ENCODE measurements around the gene LHX2. TPM values are rescaled to one million over a fixed set of nuclear protein-coding genes. Genes with fewer than 3 reads are reported as not detected.

The LHX2 gene
- total and polyA plus RNA-seq, 9 of the 15 experiments (the other 6 are each of a cell fraction or from before 2014, with no cell fraction given), result 0.07 TPM; not detected in 8

DNA sequence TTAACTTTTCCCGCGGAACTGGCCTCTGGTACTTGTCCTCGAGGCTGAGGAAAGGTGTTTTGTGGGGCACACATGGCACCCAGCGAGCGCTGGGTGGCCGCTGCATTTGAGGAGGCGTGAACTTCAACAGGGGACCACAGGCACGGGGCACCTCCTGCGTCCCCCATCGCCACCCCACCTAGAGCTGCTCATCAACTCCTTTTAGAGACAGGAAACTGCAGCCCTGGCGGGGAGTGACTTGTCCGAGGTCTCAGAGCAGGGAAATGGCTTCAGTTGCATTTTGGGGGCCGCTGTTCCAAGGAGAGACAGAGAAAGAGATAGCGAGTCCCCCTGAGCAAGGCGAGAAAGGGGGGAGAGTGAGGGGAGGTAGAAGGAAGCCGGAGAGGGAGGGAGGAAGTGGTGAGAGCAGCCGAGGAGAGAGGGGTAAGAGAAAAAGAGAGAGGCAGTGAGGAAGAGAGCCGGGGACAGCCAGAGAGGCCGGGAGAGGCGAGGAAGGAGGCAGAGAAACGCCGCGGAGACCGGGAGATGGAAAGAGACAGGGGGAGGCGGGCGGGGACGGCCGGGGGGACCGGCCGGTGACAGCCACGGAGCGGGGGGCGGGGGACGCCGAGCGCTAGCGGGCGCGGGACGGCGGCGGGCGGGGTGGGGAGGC is 12.5 kb upstream of the LHX2 start:
- H3K9ac ChIP-seq (ENCODE audit: insufficient read depth in 1 of 2, low read depth in 2 of 2, low read length in 2 of 2), result no peak overlapping the region
- ChIA-PET POLR2A (interaction anchor here (1.2 kb wide), 1 partner anchor 14 kb away, joined by 6 read pairs; no protein-coding TSS in a partner anchor), CTCF (ENCODE audit: low intra/inter-chr PET ratio) (no interaction called here)
- no peak overlapping the region for H3K4me2 ChIP-seq (ENCODE audit: insufficient read depth, low read length)
- no peak for FAIRE-seq
- WGBS (ENCODE audit: insufficient coverage, low coverage, missing lambda C conversion rate), result 5% methylated on average over 14 of the region's 43 CpGs
- H2AFZ ChIP-seq (ENCODE audit: low read depth, low read length), result no peak overlapping the region
- H3K36me3 ChIP-seq (ENCODE audit: control insufficient read depth, insufficient read depth, low read length), result no peaks in the 10 kb centered on the region
- H3K4me1 ChIP-seq (replicated peaks in 1 of 2; ENCODE audit: control insufficient read depth in 2 of 2, insufficient read depth in 2 of 2, low read length in 2 of 2), result peaks cover 0 to 11% of the 10 kb centered on the region in 2 experiments; a peak in 2 of 5 replicates
- TF ChIP-seq ZNF512 (tag; IDR thresholded peaks at IDR 0.05) (peak; percentile 23; the same call in 1 of the 2 replicates), ZNF239 (CRISPR knock-in tag; IDR thresholded peaks at IDR 0.05) (no peak)
- no peak overlapping the region for H3K27ac ChIP-seq (ENCODE audit: extremely low read depth, low read depth, low read length)
- no peaks in the 10 kb centered on the region for H3K9me1 ChIP-seq (ENCODE audit: control insufficient read depth, insufficient read depth, low read length)
- H4K20me1 ChIP-seq (replicated peaks; ENCODE audit: control insufficient read depth, insufficient read depth, low read length), result peaks cover 7% of the 10 kb centered on the region
- in situ Hi-C loops (cut with MboI) (no loop called here), intact Hi-C loops (cut with micrococcal nuclease) (no loop called here)
- H3K27me3 ChIP-seq (ENCODE audit: control insufficient read depth in 2 of 2, insufficient read depth in 2 of 2, low read length in 2 of 2), result peaks cover 55 to 60% of the 10 kb centered on the region in 2 experiments
- BruUV-seq (replicated peaks), result no TSS peak
- DNase-seq (ENCODE audit: extremely low read depth in 1 of 4, low spot score in 3 of 4), result no peak
- H3K9me3 ChIP-seq (replicated peaks; ENCODE audit: control insufficient read depth, insufficient read depth, low read depth, low read length), result no peaks in the 10 kb centered on the region
- no peak overlapping the region for H3K4me3 ChIP-seq
- ATAC-seq, result no peak
- no peaks in the 10 kb centered on the region for H3K79me2 ChIP-seq (ENCODE audit: control insufficient read depth, insufficient read depth, low read length)

- Histone ChIP-seq H3K4me2 (ENCODE audit: insufficient read depth, low read length) (no peak overlapping the region), H3K9me3 (replicated peaks; ENCODE audit: control insufficient read depth, insufficient read depth, low read depth, low read length) (no peaks in the 10 kb centered on the region), H3K79me2 (ENCODE audit: control insufficient read depth, insufficient read depth, low read length) (no peaks in the 10 kb centered on the region), H3K36me3 (ENCODE audit: control insufficient read depth, insufficient read depth, low read length) (no peaks in the 10 kb centered on the region), H3K27ac (ENCODE audit: extremely low read depth, low read depth, low read length) (no peak overlapping the region), H3K27me3 (ENCODE audit: control insufficient read depth in 2 of 2, insufficient read depth in 2 of 2, low read length in 2 of 2) (peaks cover 52 to 54% of the 10 kb centered on the region in 2 experiments), H2AFZ (ENCODE audit: low read depth, low read length) (no peak overlapping the region), H4K20me1 (replicated peaks; ENCODE audit: control insufficient read depth, insufficient read depth, low read length) (peaks cover 7% of the 10 kb centered on the region), H3K9ac (ENCODE audit: insufficient read depth in 1 of 2, low read depth in 2 of 2, low read length in 2 of 2) (no peak overlapping the region), H3K4me3 (no peak overlapping the region), H3K9me1 (ENCODE audit: control insufficient read depth, insufficient read depth, low read length) (no peaks in the 10 kb centered on the region), H3K4me1 (replicated peaks in 1 of 2; ENCODE audit: control insufficient read depth in 2 of 2, insufficient read depth in 2 of 2, low read length in 2 of 2) (peaks cover 0 to 11% of the 10 kb centered on the region in 2 experiments; a peak in 2 of 5 replicates)
- no CpG with 5 or more reads among the region's 64 CpGs for WGBS (ENCODE audit: insufficient coverage, low coverage, missing lambda C conversion rate)
- BruUV-seq (replicated peaks), result no TSS peak
- intact Hi-C loops (cut with micrococcal nuclease) (no loop called here), in situ Hi-C loops (cut with MboI) (no loop called here)
- ChIA-PET POLR2A (no interaction called here), CTCF (ENCODE audit: low intra/inter-chr PET ratio) (no interaction called here)
- ATAC-seq, result no peak
- peak in 1 of 4 experiments; percentile 39 for DNase-seq (ENCODE audit: extremely low read depth in 1 of 4, low spot score in 3 of 4)
- no peak for FAIRE-seq
- TF ChIP-seq MCM5 (IDR thresholded peaks at IDR 0.05; ENCODE audit: low read depth), result no peak
- TF ChIP-seq POLR2B (IDR thresholded peaks at IDR 0.05; ENCODE audit: low read depth, partially characterized antibody), result no peak
- TF ChIP-seq ZNF408 (CRISPR knock-in tag; IDR thresholded peaks at IDR 0.05; ENCODE audit: low read depth), result no peak
- TF ChIP-seq RBM14 (IDR thresholded peaks at IDR 0.05; ENCODE audit: borderline replicate concordance, insufficient read depth, low read depth, low read length), result no peak
- TF ChIP-seq GMEB1 (CRISPR knock-in tag; IDR thresholded peaks at IDR 0.05), result no peak
- no peak for TF ChIP-seq TFAM (CRISPR knock-in tag; conservative IDR thresholded peaks at IDR 0.05)
- no peak for TF ChIP-seq DLX4 (CRISPR knock-in tag; IDR thresholded peaks at IDR 0.05)
- no peak for TF ChIP-seq RBM39 (optimal IDR thresholded peaks at IDR 0.05; ENCODE audit: low read depth, low read length)
- TF ChIP-seq STAT5B (CRISPR knock-in tag; IDR thresholded peaks at IDR 0.05), result no peak
- TF ChIP-seq YBX1 (IDR thresholded peaks at IDR 0.05), result no peak
These were observed 11.9 kb upstream of the LHX2 start for GRCh38 chr9:123999661-124000060.
